HG03196 (cell line): Measurements from ENCODE around the gene PDLIM7.

Experiments used
- ATAC-seq: cut with Tn5 transposase; IDR thresholded peaks from one replicate; pipeline ENCODE4 v1.9.1; 2021; ENCODE audit not compliant: unreplicated experiment

The PDLIM7 gene

DNA sequence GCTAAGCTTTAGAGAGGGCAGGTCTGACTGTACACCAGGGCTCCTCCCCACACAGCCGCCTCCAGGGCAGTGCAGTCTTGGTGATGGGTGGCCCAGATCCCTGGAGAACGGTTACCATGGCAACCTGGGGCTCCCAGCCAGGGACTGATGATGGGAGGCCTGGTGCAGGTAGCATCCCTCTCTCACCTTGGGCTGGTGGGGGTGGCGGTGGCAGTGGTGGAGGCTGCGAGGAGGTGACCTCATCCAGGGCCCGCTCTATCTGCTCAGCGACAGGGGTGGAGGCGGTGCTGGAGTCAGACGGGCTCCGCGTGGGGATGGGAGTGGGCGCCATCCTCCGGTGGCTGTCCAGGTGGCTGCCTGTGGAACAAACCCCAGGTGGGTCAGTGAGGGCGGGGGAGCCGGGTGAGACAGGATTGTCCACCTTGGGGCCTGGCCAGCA, 38.5 kb downstream of the PDLIM7 start:
- ATAC-seq = no peak

GRCh38 chr5:177457852-177458681, 39.3 kb downstream of the PDLIM7 start:
- no peak for ATAC-seq

DNA sequence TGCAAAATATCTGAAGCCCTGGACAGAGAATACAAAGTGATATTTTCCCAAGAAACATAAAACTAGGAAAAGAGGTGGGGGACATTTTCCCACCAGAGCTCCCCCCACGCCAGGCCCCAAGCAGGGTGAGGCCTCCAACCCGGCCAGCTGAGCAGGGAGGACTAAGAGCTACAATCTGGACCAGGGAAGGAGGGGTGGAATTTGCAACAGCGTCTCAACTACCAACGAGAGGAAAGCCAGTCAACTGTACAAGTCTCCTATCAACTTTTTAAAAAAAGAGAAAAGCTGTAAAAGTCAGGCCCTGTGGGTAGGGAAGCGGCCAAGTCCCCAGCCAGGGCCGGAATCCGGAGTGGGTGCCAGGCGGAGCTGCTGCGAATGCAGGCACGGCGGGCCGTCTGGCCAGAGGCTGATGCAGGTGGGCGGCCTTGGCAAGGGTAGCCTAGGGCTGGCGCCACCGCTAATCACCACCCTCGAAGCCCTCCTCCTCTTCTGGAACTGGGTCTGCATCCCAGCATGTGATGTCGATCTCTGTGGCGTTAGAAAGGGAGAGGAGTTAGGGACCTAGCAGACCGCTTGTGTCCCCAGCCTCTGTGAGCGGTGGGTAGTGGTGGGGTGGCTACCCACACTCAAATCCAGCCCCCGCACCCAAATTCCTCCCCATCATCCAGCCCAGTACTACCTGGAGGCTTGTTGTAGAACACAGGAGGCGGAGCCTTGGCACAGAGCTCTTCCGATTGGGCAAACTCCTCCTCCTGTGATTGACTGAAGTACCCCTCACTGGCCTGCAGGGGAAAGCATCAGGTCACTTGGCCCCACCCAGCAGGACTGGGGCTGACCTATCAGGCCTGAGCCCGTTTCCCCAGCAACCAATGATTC, 40.2 kb downstream of the PDLIM7 start:
- peak; percentile 32 for ATAC-seq

GRCh38 chr5:177456591-177456964, 40.8 kb downstream of the PDLIM7 start:
- no peak for ATAC-seq

DNA sequence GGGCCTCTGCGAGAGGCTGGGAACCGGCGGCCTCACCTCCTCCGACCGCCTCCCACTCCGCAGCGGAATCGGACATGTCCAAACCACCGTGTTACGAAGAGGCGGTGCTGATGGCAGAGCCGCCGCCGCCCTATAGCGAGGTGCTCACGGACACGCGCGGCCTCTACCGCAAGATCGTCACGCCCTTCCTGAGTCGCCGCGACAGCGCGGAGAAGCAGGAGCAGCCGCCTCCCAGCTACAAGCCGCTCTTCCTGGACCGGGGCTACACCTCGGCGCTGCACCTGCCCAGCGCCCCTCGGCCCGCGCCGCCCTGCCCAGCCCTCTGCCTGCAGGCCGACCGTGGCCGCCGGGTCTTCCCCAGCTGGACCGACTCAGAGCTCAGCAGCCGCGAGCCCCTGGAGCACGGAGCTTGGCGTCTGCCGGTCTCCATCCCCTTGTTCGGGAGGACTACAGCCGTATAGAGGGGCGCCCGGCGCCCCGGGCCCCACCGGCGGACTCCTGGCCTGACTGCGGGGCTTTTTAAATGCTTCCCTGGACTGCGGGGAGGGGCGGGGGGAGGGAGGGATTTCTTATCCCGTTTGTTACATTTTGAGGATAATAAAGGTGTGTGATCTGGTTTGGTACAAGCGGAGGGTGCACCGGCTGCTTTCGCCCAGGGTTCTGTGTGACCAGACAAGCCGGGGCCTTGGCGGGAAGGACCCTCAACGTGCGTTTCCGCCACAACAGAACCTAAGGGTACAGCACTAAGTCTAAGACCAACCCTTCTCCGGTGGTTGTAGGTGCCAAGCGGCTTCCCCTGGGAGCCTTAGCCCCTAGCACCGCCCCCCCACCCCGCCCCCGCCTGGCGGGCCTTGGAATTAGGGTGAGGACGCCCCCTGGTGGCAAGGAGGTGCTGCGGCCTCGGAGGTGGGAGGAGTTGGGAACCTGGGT, 41.5 kb downstream of the PDLIM7 start:
- ATAC-seq = peak; percentile 26

DNA sequence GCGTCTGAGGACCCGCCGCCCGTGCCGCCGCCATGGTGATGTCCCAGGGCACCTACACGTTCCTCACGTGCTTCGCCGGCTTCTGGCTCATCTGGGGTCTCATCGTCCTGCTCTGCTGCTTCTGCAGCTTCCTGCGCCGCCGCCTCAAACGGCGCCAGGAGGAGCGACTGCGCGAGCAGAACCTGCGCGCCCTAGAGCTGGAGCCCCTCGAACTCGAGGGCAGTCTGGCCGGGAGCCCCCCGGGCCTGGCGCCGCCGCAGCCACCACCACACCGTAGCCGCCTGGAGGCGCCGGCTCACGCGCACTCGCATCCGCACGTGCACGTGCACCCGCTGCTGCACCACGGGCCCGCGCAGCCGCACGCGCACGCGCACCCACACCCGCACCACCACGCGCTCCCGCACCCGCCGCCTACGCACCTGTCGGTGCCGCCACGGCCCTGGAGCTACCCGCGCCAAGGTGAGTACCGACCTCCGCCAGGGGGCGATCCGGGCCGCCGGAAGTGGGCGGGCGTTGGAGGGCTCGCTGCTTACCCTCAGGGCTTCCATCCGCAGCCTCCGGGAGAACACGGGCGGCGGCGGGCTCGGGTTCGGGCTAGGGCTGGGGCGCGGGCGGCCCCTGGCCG, 42.3 kb downstream of the PDLIM7 start:
- ATAC-seq = peak; percentile 46

- ATAC-seq = peak; percentile 49
Measured at GRCh38 chr5:177454397-177455035, 42.9 kb downstream of the PDLIM7 start.

- peak; percentile 0 for ATAC-seq
Measured at GRCh38 chr5:177453852-177454396, 43.5 kb downstream of the PDLIM7 start.

GRCh38 chr5:177452688-177453638, 44.4 kb downstream of the PDLIM7 start:
- ATAC-seq = no peak

GRCh38 chr5:177450667-177451424, 46.6 kb downstream of the PDLIM7 start:
- ATAC-seq = no peak

DNA sequence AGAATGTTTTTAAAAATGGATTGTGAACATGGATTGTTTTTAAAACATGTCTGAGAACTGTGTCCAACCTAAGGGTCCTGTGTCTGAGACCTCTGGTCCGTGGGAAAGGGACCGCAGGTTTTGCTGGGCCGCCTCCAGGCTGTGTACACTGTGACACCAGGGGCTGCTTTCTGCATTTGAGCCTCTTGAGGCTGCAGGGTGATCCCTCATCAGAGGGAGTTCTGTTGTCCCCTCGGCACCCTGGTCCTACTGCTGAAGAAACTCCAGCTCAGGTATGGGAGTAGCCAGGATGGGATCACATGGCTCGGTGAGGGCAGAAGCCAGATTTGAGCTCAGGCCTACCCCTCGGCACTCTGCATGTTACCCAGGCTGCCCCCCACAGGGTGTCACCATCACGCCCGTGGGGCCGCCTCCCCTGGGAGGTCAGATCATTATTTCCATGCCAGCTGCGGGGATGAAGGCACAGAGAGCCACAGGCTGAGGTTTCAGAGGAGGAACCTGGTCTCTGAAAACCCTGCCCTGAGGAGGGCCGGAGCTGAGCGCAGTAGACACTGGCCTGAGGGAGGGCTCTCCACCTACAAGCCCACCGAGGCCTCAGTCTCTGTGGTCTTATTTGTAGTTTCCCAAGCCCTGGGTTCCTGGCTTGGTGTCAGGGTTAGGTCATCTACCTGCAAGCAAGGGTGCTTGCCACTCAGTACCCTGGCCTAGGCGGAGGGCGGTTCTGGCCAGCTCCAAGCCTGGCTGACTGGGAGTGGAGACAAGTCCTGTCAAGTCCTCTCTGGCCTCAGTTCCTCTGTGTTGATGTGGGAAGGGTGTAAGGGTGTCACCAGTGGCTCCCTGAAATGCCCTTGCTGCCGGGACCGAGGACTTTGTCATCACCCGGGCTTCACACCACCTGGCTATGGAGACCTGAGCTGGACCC, 48.0 kb downstream of the PDLIM7 start:
- no peak for ATAC-seq

- ATAC-seq = no peak
Measured at GRCh38 chr5:177448244-177448950, 49.0 kb downstream of the PDLIM7 start.

DNA sequence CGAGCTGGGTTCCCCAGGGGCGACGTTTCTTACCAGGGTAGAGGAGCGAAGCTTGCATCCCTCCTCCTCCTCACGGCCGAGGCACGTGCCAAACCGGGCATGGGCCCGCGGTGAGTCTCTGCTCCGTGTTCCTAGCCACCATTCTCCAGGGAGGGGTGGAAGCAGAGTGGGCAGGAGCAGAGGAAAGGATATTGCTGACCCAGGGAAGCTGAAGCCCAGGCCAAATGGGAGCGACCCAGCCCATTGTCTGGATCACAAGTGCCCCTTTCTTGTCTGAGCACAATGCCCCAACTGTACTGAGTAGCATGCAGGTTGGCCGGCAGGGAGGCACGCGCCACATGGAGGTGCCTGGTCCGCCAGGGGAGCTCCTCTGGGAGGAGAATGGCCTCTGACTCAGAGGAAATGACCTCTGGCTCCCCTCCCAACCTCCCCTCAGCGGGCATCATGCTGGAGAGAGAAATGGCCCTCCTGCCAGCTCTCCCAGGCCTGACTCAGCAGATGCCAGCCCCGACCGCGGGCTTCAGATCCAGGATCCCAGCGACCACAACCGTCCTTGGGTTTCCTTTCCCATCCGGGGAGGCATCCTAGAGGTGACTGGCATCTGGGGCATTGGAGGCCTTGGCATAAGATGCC, 49.7 kb downstream of the PDLIM7 start:
- ATAC-seq = no peak

DNA sequence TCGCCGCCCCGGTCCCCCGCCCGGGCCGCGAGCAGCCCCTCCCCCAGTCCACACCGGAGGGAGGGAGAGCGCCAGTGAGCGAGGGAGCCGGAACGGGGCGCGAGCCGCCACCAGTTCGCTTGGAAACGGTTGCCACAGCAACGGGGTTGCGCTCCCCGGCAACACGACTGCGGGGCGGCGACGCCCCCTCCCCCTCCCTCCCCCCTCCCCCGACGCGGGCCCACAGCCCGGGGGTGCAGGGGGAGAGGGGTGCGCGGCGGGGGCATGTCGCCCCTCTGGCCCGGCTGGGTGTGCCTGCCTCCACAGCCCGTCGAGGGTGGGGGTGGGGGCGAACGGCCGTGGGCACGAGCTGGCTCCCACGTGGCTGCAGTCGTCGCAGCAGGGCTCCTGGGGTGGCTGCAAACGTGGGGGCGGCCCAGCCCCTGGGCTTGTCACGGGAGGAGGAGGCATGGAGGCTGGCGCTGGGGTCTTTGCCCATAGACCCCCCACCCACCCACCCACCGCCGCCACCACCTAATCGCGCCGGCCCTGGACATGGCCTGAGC, 50.3 kb downstream of the PDLIM7 start:
- ATAC-seq = peak; percentile 31
